Eye (tissue), 1 donor: Measurements from ENCODE around the gene PTGES2.
A peak's percentile ranks its signal among the peaks of the same experiment; 100 is the strongest.

Experiments
- DNase-seq: peaks from one replicate; pipeline ENCODE4 v3.0.0-alpha.2; 2015

PTGES2 gene

DNA sequence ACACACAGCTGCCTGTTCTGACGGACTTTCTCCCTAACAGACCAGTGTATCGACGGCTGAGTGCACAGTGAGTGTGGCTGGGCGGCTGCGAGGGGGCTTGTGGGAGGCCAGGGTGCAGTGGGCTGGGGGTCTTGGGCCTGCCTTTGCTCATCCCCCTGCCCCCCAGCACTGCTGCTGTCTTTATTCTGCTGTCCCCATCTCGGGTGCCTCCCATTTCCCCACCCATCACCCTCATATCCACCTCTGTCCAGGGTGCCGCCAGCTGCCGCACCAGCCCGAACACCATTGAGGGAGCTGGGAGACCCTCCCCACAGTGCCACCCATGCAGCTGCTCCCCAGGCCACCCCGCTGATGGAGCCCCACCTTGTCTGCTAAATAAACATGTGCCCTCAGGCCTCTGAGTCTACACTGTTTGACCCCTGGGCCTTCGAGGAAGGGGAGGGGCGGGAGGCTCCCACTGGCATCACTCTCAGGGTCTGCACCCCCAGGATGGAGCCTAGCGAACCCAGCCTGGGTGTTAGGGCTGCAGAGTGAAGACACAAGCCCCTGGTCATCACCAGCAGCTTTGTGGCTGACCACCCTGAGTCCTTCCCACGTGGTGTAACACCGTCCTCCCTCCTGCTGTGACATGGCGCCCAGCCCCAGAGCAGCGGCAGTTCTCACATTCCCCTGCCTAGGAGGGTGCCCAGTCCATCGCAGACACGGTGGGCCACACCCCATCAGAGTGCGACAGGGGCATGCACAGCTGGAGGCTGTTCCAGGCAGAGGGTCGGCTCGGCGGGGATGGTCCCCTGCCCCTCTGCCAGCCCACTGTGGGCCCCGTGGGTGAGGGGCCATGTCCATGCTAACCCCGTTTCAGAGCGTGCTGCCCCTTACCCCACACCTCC, 25.8 kb upstream of the PTGES2 start:
- DNase-seq: peak; percentile 35

DNA sequence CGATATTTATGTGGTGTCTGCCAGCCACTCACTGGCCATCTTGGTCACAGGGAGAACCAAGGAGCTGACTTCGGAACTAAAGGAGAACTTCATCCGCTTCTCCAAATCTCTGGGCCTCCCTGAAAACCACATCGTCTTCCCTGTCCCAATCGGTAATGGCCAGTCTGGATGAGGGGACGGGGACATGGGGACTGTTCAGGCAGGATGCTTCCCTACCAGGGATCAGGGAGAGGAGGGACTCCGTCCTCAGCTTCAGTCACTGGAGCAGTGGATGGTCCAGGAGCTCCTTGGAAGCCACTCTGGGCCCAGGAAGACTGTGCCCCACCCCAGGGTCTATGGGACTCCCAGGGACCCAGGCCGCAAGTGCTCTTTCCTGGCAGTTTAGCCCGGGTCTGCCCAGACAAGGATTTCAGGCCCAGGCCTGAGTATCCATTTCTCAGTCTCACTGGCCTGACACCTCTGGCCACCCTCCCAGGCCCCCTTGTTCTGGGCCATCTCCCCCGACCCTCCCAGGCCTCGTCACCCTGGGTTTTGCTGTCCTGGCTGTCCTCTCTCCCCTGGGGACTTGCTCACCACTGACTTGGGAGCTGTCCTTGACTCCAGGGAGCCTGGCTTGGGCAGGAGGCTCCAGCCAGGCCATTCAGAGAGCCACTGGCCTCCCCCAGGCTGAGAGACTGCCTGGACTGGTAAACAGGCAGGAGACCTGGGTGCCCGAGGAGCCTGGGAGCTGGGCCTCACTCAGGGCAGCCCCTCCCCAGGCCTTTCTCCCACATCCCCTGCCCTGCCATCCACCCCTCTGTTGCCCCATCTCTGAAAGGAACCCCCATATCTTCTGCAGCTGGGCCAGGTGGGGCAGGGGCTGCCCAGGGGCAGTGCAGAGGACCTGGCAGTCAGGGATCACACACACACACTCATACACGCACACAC, 24.9 kb upstream of the PTGES2 start:
- no peak for DNase-seq

DNA sequence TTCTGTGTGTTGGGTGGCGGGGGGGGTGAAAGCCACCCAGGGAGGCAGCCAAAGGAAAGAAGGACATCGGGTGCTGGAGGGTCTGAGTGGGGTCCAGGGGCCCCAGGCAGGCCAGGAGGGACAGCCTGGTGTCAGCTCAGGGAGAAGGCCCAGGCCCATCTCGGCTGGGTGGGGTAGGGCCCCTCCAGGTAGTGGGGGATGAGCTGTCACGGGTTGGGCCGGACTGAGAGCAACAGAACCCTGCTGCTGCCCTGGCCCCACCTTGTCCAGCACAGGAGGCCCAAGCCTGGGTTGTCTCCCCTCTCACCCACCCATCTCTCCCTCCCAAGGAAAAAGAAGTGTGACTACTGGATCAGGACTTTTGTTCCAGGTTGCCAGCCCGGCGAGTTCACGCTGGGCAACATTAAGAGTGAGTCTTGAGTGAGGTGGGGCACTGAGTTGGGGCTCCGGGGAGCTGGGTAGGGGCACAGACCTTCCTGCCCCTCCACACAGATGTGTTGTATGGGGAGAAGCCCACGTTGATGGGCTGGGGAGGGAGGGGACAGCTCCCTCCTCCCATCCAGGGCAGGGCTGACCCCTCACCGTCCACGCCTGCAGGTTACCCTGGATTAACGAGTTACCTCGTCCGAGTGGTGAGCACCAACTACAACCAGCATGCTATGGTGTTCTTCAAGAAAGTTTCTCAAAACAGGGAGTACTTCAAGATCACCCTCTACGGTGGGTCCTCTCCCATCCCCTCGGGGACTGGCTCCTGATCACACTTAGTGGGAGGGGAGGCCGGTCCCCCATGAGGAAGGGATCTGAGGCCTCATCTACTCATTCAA, 24.0 kb upstream of the PTGES2 start:
- DNase-seq: no peak

DNA sequence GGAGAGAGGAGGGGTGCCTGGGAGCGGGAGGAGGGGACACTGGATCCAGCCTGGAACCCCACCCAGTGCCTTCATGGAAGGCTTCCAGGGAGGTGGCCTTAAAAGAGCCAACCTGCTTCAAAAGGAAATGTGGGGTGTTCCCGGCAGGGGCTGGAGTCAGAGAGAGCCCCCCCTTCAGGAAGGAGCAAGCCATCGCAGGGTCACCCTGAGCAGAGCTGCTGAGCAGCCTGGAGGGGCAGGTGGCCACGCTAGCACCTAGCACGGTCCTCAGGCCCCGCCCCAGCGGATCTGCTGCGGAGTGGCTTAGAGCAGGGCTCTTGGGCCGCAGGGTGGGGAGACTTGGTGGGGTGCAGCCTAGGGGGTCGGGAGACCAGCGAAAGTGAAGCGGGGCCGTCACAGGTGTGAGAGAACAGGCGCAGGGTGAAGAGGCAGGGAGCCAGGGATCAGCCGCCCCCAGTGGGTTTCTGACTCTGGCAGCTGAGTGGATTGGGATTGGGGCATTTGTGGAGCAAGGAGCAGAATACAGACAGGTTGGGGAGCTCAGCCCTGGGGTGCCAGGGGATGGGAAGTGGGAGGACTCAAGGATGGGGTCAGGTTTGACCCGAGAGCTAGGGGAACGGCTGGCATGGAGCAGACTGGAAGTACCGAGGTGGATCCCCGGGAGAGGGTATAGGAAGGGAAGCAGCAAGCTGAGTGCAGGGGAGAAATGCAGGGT, 23.2 kb upstream of the PTGES2 start:
- DNase-seq: no peak

DNA sequence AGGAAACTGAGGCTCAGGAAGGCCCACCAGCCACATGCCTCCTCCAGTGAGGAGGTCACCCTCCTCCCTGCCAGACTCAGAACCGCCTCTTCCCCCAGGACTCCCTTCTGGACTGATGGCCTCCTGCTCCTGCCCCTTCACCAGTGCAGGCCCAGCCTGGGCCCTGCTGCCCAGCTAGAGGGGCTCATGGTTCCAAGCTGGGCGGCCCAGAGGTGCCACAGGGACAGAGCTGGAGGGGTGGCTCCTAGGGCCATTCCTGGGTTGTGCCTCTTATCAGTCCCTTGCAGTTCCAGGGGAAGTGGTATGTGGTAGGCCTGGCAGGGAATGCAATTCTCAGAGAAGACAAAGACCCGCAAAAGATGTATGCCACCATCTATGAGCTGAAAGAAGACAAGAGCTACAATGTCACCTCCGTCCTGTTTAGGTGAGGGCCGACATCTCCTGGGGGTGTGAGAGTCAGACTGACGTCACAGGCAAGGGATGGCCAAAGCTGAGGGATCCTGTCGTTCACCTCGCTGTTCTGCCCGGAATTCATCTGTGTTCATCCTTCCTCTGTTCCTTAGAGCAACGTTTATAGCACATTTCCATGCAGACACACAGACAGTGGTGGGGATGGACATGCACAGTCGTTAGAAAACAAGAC, 22.5 kb upstream of the PTGES2 start:
- no peak for DNase-seq

DNA sequence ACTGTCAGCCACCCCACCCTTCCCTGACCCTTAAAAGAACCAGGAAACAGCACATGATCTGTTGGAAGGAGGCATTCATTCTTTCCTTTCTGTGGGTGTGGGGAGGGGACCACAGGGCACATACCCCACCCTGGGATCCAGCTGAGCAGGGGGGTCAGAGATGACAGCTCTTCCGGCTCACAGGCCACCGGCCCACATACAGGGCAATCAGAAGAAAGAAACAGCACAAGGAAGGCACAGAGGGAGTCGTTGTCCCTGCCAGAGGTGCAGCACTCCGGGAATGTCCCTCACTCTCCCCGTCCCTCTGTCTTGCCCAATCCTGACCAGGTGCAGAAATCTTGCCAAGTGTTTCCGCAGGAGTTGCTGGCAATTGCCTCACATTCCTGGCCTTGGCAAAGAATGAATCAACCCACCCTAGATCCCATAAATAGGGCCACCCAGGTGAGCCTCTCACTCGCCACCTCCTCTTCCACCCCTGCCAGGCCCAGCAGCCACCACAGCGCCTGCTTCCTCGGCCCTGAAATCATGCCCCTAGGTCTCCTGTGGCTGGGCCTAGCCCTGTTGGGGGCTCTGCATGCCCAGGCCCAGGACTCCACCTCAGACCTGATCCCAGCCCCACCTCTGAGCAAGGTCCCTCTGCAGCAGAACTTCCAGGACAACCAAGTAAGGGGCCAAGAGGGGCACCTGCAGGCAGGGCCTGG, 21.6 kb upstream of the PTGES2 start, which contains the start of gene LCN2:
TSS of gene LCN2 (plus strand) at position 453 of the 701 bp plus-strand sequence. CDS start at position 526, 73 bp downstream.
- no peak for DNase-seq

DNA sequence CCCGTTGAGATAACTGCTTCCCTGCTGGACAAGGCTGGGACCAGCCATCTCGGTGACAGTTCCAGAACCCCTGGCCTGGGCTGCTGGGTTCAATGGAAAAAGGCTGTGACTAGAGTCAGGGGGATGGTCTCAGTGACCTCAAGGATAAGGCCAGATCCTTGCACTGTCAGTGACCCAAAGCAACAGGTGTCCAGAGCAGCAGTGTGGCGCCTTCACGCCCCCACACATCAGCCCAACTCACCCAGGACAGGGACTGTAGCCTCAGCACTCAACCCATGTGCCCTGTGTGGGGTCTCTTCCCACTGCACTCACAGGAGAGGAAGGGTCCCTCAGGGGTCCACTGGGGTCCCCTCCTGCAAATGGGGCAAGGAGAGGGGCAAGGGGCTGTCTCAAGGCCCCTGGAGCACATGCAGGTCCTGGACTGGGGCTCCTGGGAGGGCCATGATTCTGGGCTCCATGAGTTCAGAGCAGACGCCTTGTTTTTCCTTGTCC, 21.0 kb upstream of the PTGES2 start:
- no peak for DNase-seq

DNA sequence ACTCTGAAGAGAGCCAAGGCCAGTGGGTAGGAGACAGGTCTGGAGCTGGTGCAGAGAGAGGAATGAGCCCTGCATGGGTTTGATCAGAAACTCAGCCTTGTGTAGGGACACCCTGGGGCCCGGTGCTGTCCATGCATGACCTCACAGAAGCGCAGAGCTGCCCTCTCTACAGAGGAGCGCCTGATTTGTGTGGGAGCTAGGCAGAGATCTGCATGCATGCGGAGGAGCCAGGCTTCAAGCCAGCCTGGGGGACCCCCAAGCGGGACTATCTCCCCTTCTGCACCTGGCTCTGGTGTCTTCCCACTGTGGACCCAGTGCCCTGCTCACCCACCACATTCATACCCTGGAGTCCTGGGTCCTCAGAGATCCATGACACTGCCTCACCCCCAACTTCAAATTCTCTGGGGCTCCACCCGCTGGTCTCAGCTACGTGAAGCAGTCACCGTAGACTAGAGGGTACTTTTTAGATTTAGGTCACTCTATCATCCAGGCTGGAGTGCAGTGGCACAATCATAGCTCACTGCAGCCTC, 19.1 kb upstream of the PTGES2 start:
- no peak for DNase-seq

DNA sequence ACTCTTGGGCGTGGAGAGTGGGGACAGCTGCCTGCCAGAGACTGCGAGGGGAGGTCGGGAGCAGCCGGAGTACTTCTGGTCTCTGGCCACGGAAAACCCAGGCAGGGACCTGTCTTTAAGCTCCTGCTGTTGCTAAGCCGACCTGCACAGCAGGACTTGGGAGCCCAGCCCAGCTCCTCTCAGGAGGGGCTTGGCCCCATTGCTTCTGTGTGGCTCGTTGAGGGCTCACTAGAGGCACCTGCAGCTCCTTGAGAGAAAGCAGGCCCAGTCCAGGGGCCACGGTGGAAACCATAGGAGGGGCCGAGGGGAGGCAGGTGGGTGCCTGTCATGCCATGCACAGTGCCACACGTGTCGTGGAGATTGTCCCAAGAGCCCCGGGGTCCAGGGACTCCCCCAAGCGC, 18.4 kb upstream of the PTGES2 start:
- no peak for DNase-seq

DNA sequence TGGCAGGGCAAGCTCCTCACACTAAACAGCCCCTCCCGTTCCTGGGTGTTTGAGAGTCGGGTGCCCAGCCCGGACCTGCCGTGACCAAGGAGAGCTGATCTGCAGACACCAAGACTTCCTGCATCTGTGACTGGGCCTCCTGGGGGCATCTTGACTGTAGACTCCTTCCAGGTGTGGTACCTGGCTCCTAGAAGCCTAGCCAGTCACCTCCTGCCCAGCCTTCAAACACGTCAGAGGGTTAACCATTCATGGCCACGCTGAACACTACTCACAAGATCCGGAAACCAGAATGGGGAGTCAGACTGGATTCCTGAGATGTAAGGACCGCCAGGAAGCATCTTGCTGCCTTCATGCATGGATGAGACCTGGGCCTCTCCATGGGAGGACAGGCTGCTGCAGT, 18.0 kb upstream of the PTGES2 start:
- DNase-seq: peak; percentile 53

DNA sequence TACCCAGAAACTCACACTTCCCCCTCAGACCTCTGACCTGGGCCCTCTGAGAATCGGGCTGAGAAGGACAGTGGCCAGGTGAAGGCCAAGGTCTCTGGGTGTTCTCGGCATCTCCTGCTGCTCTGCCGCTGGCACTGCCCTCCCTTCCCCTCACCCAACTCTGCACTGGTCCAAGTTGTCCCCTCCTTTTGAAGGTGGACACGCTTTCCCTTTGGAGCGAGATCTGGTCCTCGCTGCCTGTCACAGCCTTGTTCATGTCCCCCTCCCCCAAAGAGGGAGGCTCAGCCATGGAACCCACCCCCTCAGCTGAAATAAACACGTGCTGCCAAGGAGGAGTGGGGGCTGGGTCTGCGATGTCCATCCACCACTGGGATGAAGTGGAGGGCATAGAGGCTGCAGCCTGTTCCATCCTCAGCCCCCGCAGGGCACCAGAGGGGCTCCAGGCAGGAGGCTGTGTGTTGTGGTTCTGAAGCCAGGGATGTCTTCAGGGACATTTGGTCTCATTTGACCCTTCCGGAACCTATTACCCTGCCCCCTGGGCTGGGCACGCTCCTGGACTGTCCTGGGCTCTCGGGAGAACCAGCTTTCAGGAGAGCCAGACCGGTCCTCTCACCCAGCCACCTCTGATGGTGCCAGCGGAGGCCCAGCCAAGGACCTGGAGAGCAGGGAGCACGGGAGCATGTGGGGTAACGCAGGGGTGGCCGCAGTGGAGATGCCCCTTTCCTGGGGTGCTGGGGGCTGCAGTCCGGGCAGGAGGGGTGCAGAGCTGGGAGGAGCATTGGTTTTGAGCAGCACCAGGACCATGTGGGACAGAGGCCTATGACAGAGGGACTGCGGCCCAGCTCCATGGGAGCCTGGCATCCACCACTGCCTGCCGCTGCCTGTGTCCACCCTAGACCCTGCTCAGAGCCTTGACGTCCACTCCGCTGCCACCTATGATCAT, 17.0 kb upstream of the PTGES2 start:
- DNase-seq: no peak

DNA sequence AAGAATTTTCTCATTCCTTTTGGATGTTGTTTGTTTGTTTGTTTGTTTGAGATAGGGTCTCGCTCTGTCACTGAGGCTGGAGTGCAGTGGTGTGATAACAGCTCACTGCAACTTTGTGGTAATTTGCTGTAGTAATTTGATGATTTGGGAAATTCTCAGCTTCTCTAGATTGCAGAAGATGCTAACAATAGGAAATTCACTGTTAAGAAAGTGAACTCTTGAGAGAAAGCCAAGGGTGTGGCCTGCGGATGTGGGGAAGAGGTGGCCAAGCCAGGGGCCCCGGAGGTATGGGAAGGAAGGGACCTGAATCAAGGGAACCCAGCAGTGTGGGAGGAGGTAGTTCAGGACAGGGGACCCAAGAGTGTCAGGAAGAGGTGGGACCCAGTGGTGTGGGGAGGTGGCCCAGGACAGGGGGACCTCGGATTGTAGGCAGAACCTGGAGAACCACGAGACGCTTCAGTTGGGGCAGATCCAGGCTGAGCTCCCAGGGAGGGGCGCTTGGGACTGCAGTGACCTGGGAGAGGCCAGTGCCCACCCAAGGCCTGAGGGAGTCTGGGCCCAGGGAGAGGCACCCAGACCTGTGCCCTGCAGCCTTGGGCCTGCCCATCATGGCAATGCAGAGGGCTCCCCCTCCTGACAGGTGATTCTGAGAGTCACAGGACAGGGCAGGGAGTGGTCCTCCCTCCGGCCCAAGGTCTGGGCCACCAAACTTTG, 16.2 kb upstream of the PTGES2 start:
- DNase-seq: no peak

DNA sequence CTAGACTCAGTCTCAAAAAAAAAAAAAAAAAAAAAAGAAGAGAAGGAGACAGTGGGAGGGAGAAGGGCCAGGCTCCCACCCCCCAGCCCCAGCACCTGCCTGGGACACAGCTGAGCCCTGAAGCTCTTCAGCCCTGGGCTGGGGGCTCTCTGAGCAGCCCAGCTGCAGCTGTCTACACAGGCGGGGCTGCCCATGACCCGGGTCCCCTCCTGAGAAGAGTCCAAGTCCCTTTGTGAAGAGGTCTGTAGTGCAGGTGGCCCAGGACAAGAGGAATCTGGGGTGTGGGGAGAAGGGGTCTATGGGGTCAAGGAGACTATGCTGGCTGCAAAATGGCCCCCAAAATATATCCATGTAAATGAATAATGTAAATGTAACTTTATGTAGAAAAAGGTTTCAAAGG, 15.1 kb upstream of the PTGES2 start:
- no peak for DNase-seq

DNA sequence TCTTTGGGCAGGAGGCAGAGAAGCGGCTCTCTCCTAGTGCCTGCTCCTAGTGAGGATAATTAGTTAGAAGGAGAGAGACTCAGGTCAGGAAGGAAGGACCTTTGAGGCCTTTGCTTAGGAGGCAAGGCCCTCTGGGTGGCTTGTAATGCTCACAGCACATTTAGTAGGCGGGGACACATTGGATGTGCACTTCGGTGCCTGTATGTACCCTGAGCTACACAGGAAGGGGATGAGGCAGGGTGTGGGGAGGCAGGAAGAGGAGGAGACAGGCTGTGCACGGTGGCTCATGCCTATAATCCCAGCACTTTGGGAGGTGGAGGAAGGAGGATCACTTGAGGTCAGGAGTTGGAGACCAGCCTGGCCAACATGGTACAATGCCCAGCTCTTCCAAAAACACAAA, 14.5 kb upstream of the PTGES2 start:
- DNase-seq: no peak

DNA sequence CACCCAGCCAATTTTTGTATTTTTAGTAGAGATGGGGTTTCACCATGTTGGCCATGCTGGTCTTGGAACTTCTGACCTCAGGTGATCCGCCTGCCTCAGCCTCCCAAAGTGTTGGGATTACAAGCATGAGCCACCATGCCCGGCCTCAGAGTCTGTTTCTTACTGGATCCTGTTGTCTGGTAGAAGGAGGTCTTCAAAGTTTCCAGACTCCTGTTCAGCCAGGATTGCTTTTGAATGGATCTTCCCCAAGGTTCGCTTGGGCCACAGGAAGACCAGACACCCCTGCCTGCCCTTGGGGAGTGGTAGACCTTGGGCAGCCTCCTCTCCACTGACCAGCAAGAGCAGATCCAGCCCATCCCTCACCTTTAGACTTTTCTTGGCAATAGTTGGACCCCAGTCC, 14.1 kb upstream of the PTGES2 start:
- no peak for DNase-seq

DNA sequence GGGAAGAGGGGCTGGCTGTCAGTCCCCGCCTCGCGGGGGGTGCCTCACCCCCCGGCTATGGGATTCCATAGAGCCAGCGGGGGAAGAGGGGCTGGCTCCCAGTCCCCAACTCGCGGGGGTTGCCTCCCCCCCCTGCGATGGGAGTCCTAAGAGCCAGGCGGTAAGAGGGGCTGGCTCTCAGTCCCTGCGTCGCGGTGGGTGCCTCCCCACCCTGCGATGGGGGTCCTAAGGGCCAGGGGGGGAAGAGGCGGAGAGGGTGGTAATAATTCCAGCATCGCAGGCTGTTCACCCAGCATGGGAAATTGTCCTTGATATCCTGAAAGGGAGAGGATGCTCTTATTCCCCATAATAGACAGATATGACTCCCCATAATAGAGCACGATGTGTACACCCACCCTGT, 12.1 kb upstream of the PTGES2 start:
- no peak for DNase-seq

DNA sequence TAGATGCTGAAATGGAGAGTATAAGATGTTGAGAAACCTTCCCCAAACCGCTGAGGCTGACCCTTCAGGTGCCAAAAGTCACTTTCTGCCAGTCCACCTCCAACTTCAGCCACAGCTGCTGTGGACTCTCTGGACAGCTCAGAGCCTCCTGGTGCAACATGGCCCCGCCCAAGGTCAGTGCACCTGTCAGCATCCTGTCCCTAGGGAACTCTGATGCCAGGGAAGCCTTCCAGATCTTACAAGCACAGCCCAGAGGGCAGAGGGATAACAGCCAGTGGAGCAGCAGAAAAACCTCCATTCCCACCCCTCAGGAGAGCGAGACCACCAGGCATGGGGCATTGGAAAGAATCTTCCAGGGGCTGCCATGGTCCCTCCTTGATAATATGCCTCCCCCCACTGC, 10.5 kb upstream of the PTGES2 start:
- no peak for DNase-seq
